ENCODE results near the gene EPOP.

EPOP gene

GRCh38 chr17:38698760-38699159 lies 24.0 kb upstream of the EPOP start:
- H3K9me2 ChIP-seq (replicated peaks; ENCODE audit: insufficient read depth, low read length) = no peaks in the 10 kb centered on the region
- no peak for TF ChIP-seq CTCF (IDR thresholded peaks at IDR 0.05; ENCODE audit: insufficient read depth, low read length, poor library complexity, severe bottlenecking)
- TF ChIP-seq EZH2phosphoT487 (conservative IDR thresholded peaks at IDR 0.05; ENCODE audit: low read length) = no peak
- no peaks in the 10 kb centered on the region for H3K27me3 ChIP-seq (ENCODE audit: low read length)
- no peaks in the 10 kb centered on the region for H3K9me3 ChIP-seq (ENCODE audit: insufficient read depth, low read length)
- H3K27ac ChIP-seq (ENCODE audit: low read depth, low read length) = no peak overlapping the region
- H3K79me2 ChIP-seq (ENCODE audit: insufficient read depth, low read length) = no peaks in the 10 kb centered on the region
- no peaks in the 10 kb centered on the region for H4K20me1 ChIP-seq (ENCODE audit: low read depth, low read length)
- no peaks in the 10 kb centered on the region for H3K36me3 ChIP-seq (ENCODE audit: low read length)
- peaks cover 27% of the 10 kb centered on the region for H3F3A ChIP-seq (ENCODE audit: insufficient read depth)
- H3K9ac ChIP-seq (ENCODE audit: low read length) = no peak overlapping the region
- H2AFZ ChIP-seq (ENCODE audit: low read depth, low read length, severe bottlenecking) = no peak overlapping the region
- H3K4me2 ChIP-seq (ENCODE audit: low read depth, low read length, poor library complexity, severe bottlenecking) = no peak overlapping the region
- no peak overlapping the region for H3K4me3 ChIP-seq (ENCODE audit: insufficient read depth, low read length, poor library complexity, severe bottlenecking)

- H3K27ac ChIP-seq (ENCODE audit: low read depth, low read length) = no peak overlapping the region
- H2AFZ ChIP-seq (ENCODE audit: low read depth, low read length, severe bottlenecking) = no peak overlapping the region
- no peak overlapping the region for H3K9ac ChIP-seq (ENCODE audit: low read length)
- no peaks in the 10 kb centered on the region for H3K36me3 ChIP-seq (ENCODE audit: low read length)
- no peaks in the 10 kb centered on the region for H3K27me3 ChIP-seq (ENCODE audit: low read length)
- no peaks in the 10 kb centered on the region for H4K20me1 ChIP-seq (ENCODE audit: low read depth, low read length)
- H3K9me2 ChIP-seq (replicated peaks; ENCODE audit: insufficient read depth, low read length) = no peaks in the 10 kb centered on the region
- no peak overlapping the region for H3K4me2 ChIP-seq (ENCODE audit: low read depth, low read length, poor library complexity, severe bottlenecking)
- no peaks in the 10 kb centered on the region for H3K9me3 ChIP-seq (ENCODE audit: insufficient read depth, low read length)
- H3K79me2 ChIP-seq (ENCODE audit: insufficient read depth, low read length) = no peaks in the 10 kb centered on the region
- H3K4me3 ChIP-seq (ENCODE audit: insufficient read depth, low read length, poor library complexity, severe bottlenecking) = no peak overlapping the region
- TF ChIP-seq CTCF (IDR thresholded peaks at IDR 0.05; ENCODE audit: insufficient read depth, low read length, poor library complexity, severe bottlenecking) (no peak), EZH2phosphoT487 (conservative IDR thresholded peaks at IDR 0.05; ENCODE audit: low read length) (no peak)
- H3F3A ChIP-seq (ENCODE audit: insufficient read depth) = peaks cover 12% of the 10 kb centered on the region
Observed at GRCh38 chr17:38697061-38697820, 22.5 kb upstream of the EPOP start.

- no peak overlapping the region for H3K9ac ChIP-seq (ENCODE audit: low read length)
- H3F3A ChIP-seq (ENCODE audit: insufficient read depth) = no peaks in the 10 kb centered on the region
- no peaks in the 10 kb centered on the region for H3K79me2 ChIP-seq (ENCODE audit: insufficient read depth, low read length)
- no peaks in the 10 kb centered on the region for H4K20me1 ChIP-seq (ENCODE audit: low read depth, low read length)
- H3K9me3 ChIP-seq (ENCODE audit: insufficient read depth, low read length) = no peaks in the 10 kb centered on the region
- no peak overlapping the region for H3K4me3 ChIP-seq (ENCODE audit: insufficient read depth, low read length, poor library complexity, severe bottlenecking)
- no peaks in the 10 kb centered on the region for H3K9me2 ChIP-seq (replicated peaks; ENCODE audit: insufficient read depth, low read length)
- no peaks in the 10 kb centered on the region for H3K36me3 ChIP-seq (ENCODE audit: low read length)
- H2AFZ ChIP-seq (ENCODE audit: low read depth, low read length, severe bottlenecking) = no peak overlapping the region
- TF ChIP-seq EZH2phosphoT487 (conservative IDR thresholded peaks at IDR 0.05; ENCODE audit: low read length) = no peak
- no peak for TF ChIP-seq CTCF (IDR thresholded peaks at IDR 0.05; ENCODE audit: insufficient read depth, low read length, poor library complexity, severe bottlenecking)
- no peak overlapping the region for H3K4me2 ChIP-seq (ENCODE audit: low read depth, low read length, poor library complexity, severe bottlenecking)
- H3K27ac ChIP-seq (ENCODE audit: low read depth, low read length) = no peak overlapping the region
- no peaks in the 10 kb centered on the region for H3K27me3 ChIP-seq (ENCODE audit: low read length)
Observed at GRCh38 chr17:38693700-38694329, 19.1 kb upstream of the EPOP start.
